OCI-LY1 (cell line): ENCODE results near the gene ITIH1.

Experiments used
- CTCF ChIP-seq: fragments of 200-600 bp; sonication (generic), shearing (Covaris generic); IDR thresholded peaks from 2 replicates; pipeline ENCODE4 v1.5.1; 2017; ENCODE audit warnings: mild to moderate bottlenecking, antibody characterized with exemption, low read length, moderate library complexity, mixed read lengths
- EZH2 ChIP-seq: fragments of 200-600 bp; sonication (generic), shearing (Covaris generic); IDR thresholded peaks from 2 replicates; pipeline ENCODE4 v1.8.0; 2017; ENCODE audit warnings: borderline replicate concordance, mixed run types, mild to moderate bottlenecking, antibody characterized with exemption, low read length, moderate library complexity, mixed read lengths

- TF ChIP-seq EZH2 (no peak), CTCF (no peak)
These were observed 22.7 kb downstream of the ITIH1 start for GRCh38 chr3:52800079-52800478.
